Activated naive CD8-positive, alpha-beta T cell (primary cell): Measurements from ENCODE around the gene CEP95.
"Not testable (repeated sequence)": the region's sequence is repeated elsewhere in the genome, so short reads cannot be mapped to it uniquely, and the experiment has no call there.

Experiments used
- H3K27ac Mint-ChIP-seq: one replicate; pipeline ENCODE4 v1.8.0; 2021; ENCODE audit warnings: mixed read lengths
- H3K27me3 Mint-ChIP-seq: one replicate; pipeline ENCODE4 v1.8.0; 2021; ENCODE audit warnings: mixed read lengths
- H3K36me3 Mint-ChIP-seq: one replicate; pipeline ENCODE4 v1.8.0; 2021; ENCODE audit warnings: mixed read lengths
- H3K4me1 Mint-ChIP-seq: one replicate; pipeline ENCODE4 v1.8.0; 2021; ENCODE audit warnings: low read depth, mixed read lengths
- H3K4me3 Mint-ChIP-seq: one replicate; pipeline ENCODE4 v1.8.0; 2021; ENCODE audit warnings: mild to moderate bottlenecking, mixed read lengths
- H3K9me3 Mint-ChIP-seq: one replicate; pipeline ENCODE4 v1.8.0; 2021; ENCODE audit warnings: low read depth, mixed read lengths

The CEP95 gene

GRCh38 chr17:64554028-64554637 is 47.4 kb downstream of the CEP95 start:
- Mint-ChIP-seq H3K9me3 (no peaks in the 10 kb centered on the region), H3K27ac (no peak overlapping the region), H3K4me1 (no peaks in the 10 kb centered on the region), H3K36me3 (no peaks in the 10 kb centered on the region), H3K4me3 (no peak overlapping the region), H3K27me3 (no peaks in the 10 kb centered on the region)

GRCh38 chr17:64555281-64555680 is 48.5 kb downstream of the CEP95 start:
- H3K36me3 Mint-ChIP-seq: no peaks in the 10 kb centered on the region
- H3K27ac Mint-ChIP-seq: no peak overlapping the region
- no peaks in the 10 kb centered on the region for H3K9me3 Mint-ChIP-seq
- H3K4me3 Mint-ChIP-seq: no peak overlapping the region
- H3K4me1 Mint-ChIP-seq: no peaks in the 10 kb centered on the region
- H3K27me3 Mint-ChIP-seq: no peaks in the 10 kb centered on the region

GRCh38 chr17:64564098-64564497 is 57.3 kb downstream of the CEP95 start:
- no peaks in the 10 kb centered on the region for H3K9me3 Mint-ChIP-seq

GRCh38 chr17:64565563-64565962 is 58.8 kb downstream of the CEP95 start:
- H3K4me1 Mint-ChIP-seq: no peaks in the 10 kb centered on the region
- peaks cover 2% of the 10 kb centered on the region for H3K36me3 Mint-ChIP-seq
- H3K9me3 Mint-ChIP-seq: no peaks in the 10 kb centered on the region
- no peak overlapping the region for H3K4me3 Mint-ChIP-seq
- no peaks in the 10 kb centered on the region for H3K27me3 Mint-ChIP-seq
- no peak overlapping the region for H3K27ac Mint-ChIP-seq

More at GRCh38 chr17:64564098-64564497, 57.3 kb downstream of the CEP95 start:
- peaks cover 2% of the 10 kb centered on the region for H3K36me3 Mint-ChIP-seq
- H3K4me3 Mint-ChIP-seq: no peak overlapping the region
- H3K27me3 Mint-ChIP-seq: no peaks in the 10 kb centered on the region
- H3K27ac Mint-ChIP-seq: peak overlapping the region; percentile 43
- H3K4me1 Mint-ChIP-seq: no peaks in the 10 kb centered on the region

- Mint-ChIP-seq H3K4me1 (peaks cover 11% of the 10 kb centered on the region), H3K27me3 (no peaks in the 10 kb centered on the region), H3K27ac (no peak overlapping the region), H3K36me3 (peaks cover 2% of the 10 kb centered on the region), H3K9me3 (no peaks in the 10 kb centered on the region), H3K4me3 (no peak overlapping the region)
Observed at GRCh38 chr17:64571746-64572145, 65.0 kb downstream of the CEP95 start.

- no peaks in the 10 kb centered on the region for H3K9me3 Mint-ChIP-seq
- peak overlapping the region; percentile 74 for H3K27ac Mint-ChIP-seq
- peaks cover 11% of the 10 kb centered on the region for H3K4me1 Mint-ChIP-seq
- no peaks in the 10 kb centered on the region for H3K27me3 Mint-ChIP-seq
- H3K36me3 Mint-ChIP-seq: peaks cover 6% of the 10 kb centered on the region
- H3K4me3 Mint-ChIP-seq: no peak overlapping the region
Observed at GRCh38 chr17:64572682-64573154, 65.9 kb downstream of the CEP95 start.

- Mint-ChIP-seq H3K4me3 (no peak overlapping the region), H3K4me1 (peaks cover 11% of the 10 kb centered on the region), H3K27me3 (no peaks in the 10 kb centered on the region), H3K27ac (no peak overlapping the region), H3K9me3 (no peaks in the 10 kb centered on the region), H3K36me3 (peaks cover 6% of the 10 kb centered on the region)
Observed at GRCh38 chr17:64573214-64573613, 66.4 kb downstream of the CEP95 start.

- H3K4me3 Mint-ChIP-seq: no peak overlapping the region
- peaks cover 11% of the 10 kb centered on the region for H3K4me1 Mint-ChIP-seq
- peaks cover 9% of the 10 kb centered on the region for H3K36me3 Mint-ChIP-seq
- H3K27me3 Mint-ChIP-seq: no peaks in the 10 kb centered on the region
- no peak overlapping the region for H3K27ac Mint-ChIP-seq
- no peaks in the 10 kb centered on the region for H3K9me3 Mint-ChIP-seq
Observed at GRCh38 chr17:64574646-64575045, 67.9 kb downstream of the CEP95 start.

- Mint-ChIP-seq H3K4me3 (no peak overlapping the region), H3K27ac (no peak overlapping the region), H3K4me1 (peaks cover 13% of the 10 kb centered on the region), H3K9me3 (no peaks in the 10 kb centered on the region), H3K27me3 (no peaks in the 10 kb centered on the region), H3K36me3 (peaks cover 9% of the 10 kb centered on the region)
Observed at GRCh38 chr17:64575431-64575830, 68.7 kb downstream of the CEP95 start.

- peaks cover 13% of the 10 kb centered on the region for H3K36me3 Mint-ChIP-seq
Observed at GRCh38 chr17:64577025-64577424, 70.2 kb downstream of the CEP95 start.

GRCh38 chr17:64579917-64580316 is 73.1 kb downstream of the CEP95 start:
- peak overlapping the region; percentile 58 for H3K27ac Mint-ChIP-seq
- H3K27me3 Mint-ChIP-seq: no peaks in the 10 kb centered on the region
- peaks cover 12% of the 10 kb centered on the region for H3K4me1 Mint-ChIP-seq
- no peak overlapping the region for H3K4me3 Mint-ChIP-seq
- no peaks in the 10 kb centered on the region for H3K9me3 Mint-ChIP-seq
- peaks cover 11% of the 10 kb centered on the region for H3K36me3 Mint-ChIP-seq

More at GRCh38 chr17:64577025-64577424, 70.2 kb downstream of the CEP95 start:
- H3K27ac Mint-ChIP-seq, H3K4me3 Mint-ChIP-seq, H3K9me3 Mint-ChIP-seq, H3K27me3 Mint-ChIP-seq: not testable (repeated sequence)
- H3K4me1 Mint-ChIP-seq: peaks cover 23% of the 10 kb centered on the region

- no peaks in the 10 kb centered on the region for H3K27me3 Mint-ChIP-seq
- no peaks in the 10 kb centered on the region for H3K9me3 Mint-ChIP-seq
- H3K4me3 Mint-ChIP-seq: peak overlapping the region; percentile 15
- peaks cover 11% of the 10 kb centered on the region for H3K36me3 Mint-ChIP-seq
- peak overlapping the region; percentile 94 for H3K27ac Mint-ChIP-seq
- peaks cover 12% of the 10 kb centered on the region for H3K4me1 Mint-ChIP-seq
Observed at GRCh38 chr17:64580384-64581315, 73.9 kb downstream of the CEP95 start.

- Mint-ChIP-seq H3K4me1 (peaks cover 12% of the 10 kb centered on the region), H3K36me3 (peaks cover 7% of the 10 kb centered on the region), H3K9me3 (no peaks in the 10 kb centered on the region), H3K27ac (peak overlapping the region; percentile 46), H3K27me3 (no peaks in the 10 kb centered on the region), H3K4me3 (no peak overlapping the region)
Observed at GRCh38 chr17:64583038-64583437, 76.3 kb downstream of the CEP95 start.

GRCh38 chr17:64585146-64585545 is 78.4 kb downstream of the CEP95 start:
- H3K27me3 Mint-ChIP-seq: no peaks in the 10 kb centered on the region
- no peaks in the 10 kb centered on the region for H3K9me3 Mint-ChIP-seq
- no peak overlapping the region for H3K4me3 Mint-ChIP-seq
- H3K4me1 Mint-ChIP-seq: peaks cover 12% of the 10 kb centered on the region
- no peak overlapping the region for H3K27ac Mint-ChIP-seq
- peaks cover 4% of the 10 kb centered on the region for H3K36me3 Mint-ChIP-seq
